ENCODE data around the gene LTB4R2.
"Not testable (repeated sequence)": the region's sequence is repeated elsewhere in the genome, so short reads cannot be mapped to it uniquely, and the experiment has no call there.

Gene LTB4R2

GRCh38 chr14:24322672-24323071 is 12.7 kb downstream of the LTB4R2 start:
- TF ChIP-seq, protein P1, sequence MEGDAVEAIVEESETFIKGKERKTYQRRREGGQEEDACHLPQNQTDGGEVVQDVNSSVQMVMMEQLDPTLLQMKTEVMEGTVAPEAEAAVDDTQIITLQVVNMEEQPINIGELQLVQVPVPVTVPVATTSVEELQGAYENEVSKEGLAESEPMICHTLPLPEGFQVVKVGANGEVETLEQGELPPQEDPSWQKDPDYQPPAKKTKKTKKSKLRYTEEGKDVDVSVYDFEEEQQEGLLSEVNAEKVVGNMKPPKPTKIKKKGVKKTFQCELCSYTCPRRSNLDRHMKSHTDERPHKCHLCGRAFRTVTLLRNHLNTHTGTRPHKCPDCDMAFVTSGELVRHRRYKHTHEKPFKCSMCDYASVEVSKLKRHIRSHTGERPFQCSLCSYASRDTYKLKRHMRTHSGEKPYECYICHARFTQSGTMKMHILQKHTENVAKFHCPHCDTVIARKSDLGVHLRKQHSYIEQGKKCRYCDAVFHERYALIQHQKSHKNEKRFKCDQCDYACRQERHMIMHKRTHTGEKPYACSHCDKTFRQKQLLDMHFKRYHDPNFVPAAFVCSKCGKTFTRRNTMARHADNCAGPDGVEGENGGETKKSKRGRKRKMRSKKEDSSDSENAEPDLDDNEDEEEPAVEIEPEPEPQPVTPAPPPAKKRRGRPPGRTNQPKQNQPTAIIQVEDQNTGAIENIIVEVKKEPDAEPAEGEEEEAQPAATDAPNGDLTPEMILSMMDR (IDR thresholded peaks at IDR 0.05; ENCODE audit: control insufficient read depth, extremely low read depth, insufficient read depth) = no peak
- no peak for DNase-seq (ENCODE audit: low read depth)
- H3K4me3 ChIP-seq (ENCODE audit: low read depth, low read length) = no peak overlapping the region

GRCh38 chr14:24323341-24323740 is 13.4 kb downstream of the LTB4R2 start:
- DNase-seq (ENCODE audit: low read depth) = no peak
- TF ChIP-seq, protein P1 (IDR thresholded peaks at IDR 0.05; ENCODE audit: control insufficient read depth, extremely low read depth, insufficient read depth) = no peak
- H3K4me3 ChIP-seq (ENCODE audit: low read depth, low read length) = no peak overlapping the region

- H3K4me3 ChIP-seq (ENCODE audit: low read depth, low read length) = no peak overlapping the region
- no peak for DNase-seq (ENCODE audit: low read depth)
- TF ChIP-seq, protein P1 (IDR thresholded peaks at IDR 0.05; ENCODE audit: control insufficient read depth, extremely low read depth, insufficient read depth) = no peak
These were observed 14.1 kb downstream of the LTB4R2 start for GRCh38 chr14:24324024-24324423.

DNA sequence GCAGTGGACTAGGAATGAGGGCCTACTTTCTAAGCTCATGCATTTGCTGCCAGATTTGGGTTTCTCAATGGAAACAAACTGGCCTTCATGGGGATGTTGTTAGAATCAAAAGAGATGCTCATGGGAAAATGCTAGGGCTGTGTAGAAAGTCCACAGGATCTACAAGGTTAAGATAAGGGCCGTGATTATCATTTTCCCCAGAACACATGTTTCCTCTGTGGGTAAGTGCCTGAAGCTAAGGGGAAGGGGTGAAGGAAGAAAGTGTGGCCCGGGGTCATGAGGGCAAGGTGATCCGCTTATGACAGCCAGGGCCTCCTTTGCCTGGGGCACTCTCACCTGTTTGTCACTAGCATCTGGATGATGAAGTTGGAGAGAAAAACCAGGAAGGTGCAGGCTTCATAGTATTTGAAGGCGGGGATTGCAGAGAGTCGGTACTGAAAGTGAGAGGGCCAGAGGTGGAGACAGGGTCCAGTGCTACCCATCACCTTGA is 15.1 kb downstream of the LTB4R2 start:
- no peak overlapping the region for H3K4me3 ChIP-seq (ENCODE audit: low read depth, low read length)
- TF ChIP-seq, protein P1 (IDR thresholded peaks at IDR 0.05; ENCODE audit: control insufficient read depth, extremely low read depth, insufficient read depth) = no peak
- no peak for DNase-seq (ENCODE audit: low read depth)

DNA sequence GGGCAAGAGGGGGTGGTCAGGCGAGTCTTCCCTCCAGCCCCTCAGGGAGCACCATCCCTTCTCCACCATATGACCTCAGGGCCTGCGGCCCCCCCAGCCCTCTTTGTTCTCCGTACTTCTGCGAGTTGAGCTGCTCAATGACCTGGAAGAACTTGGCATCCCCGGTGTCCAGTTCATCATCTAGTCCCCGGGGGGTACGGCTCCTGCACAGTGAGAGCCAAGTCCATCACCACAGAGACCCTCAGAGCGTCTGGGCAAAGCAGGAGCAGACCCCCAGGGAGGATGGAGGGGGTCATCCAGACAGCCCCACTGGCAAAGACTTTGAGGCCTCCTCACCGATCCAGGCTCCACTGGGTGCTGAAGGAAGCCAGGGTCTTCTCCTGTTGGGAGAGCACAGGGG is 16.0 kb downstream of the LTB4R2 start:
- TF ChIP-seq, protein P1 (IDR thresholded peaks at IDR 0.05; ENCODE audit: control insufficient read depth, extremely low read depth, insufficient read depth) = no peak
- no peak for DNase-seq (ENCODE audit: low read depth)
- H3K4me3 ChIP-seq (ENCODE audit: low read depth, low read length) = no peak overlapping the region

- DNase-seq (ENCODE audit: low read depth) = no peak
- no peak overlapping the region for H3K4me3 ChIP-seq (ENCODE audit: low read depth, low read length)
- TF ChIP-seq, protein P1 (IDR thresholded peaks at IDR 0.05; ENCODE audit: control insufficient read depth, extremely low read depth, insufficient read depth) = no peak
These were observed 17.4 kb downstream of the LTB4R2 start for GRCh38 chr14:24327303-24327702.

GRCh38 chr14:24327914-24328313 is 18.0 kb downstream of the LTB4R2 start:
- TF ChIP-seq, protein P1 (IDR thresholded peaks at IDR 0.05; ENCODE audit: control insufficient read depth, extremely low read depth, insufficient read depth) = peak; percentile 53
- not testable (repeated sequence) for DNase-seq (ENCODE audit: low read depth); H3K4me3 ChIP-seq (ENCODE audit: low read depth, low read length)

Measured in LNCaP clone FGC (cell line).